Measurements from ENCODE around the gene EGR4.

Gene EGR4

GRCh38 chr2:73293534-73294171 is at the start of gene EGR4:
TSS of gene EGR4 (minus strand) at chr2:73293548. CDS start at chr2:73293317, 231 bp downstream.
- Histone ChIP-seq H3K9ac (no peak within 1 kb of the TSS), H3K79me2 (ENCODE audit: insufficient read depth, low read depth) (no peaks in the 10 kb centered on the region), H4K20me1 (ENCODE audit: insufficient read depth) (no peaks in the 10 kb centered on the region), H3K27ac (no peak within 1 kb of the TSS), H3K4me3 (IDR thresholded peaks at IDR 0.05; ENCODE audit: insufficient read depth, low read depth, low read length) (peak within 1 kb of the TSS; percentile 88), H3K4me1 (ENCODE audit: low read depth, poor library complexity, severe bottlenecking) (no peaks in the 10 kb centered on the region), H3K36me3 (ENCODE audit: insufficient read depth) (no peaks in the 10 kb centered on the region), H3K27me3 (ENCODE audit: insufficient read depth, low read depth) (peaks cover 39% of the 10 kb centered on the region; the same call in 1 of the 2 replicates), H2AFZ (ENCODE audit: low read depth) (peak within 1 kb of the TSS; percentile 64; the same call in 1 of the 2 replicates), H3K4me2 (peak within 1 kb of the TSS; percentile 68)
- TF ChIP-seq, protein P1, sequence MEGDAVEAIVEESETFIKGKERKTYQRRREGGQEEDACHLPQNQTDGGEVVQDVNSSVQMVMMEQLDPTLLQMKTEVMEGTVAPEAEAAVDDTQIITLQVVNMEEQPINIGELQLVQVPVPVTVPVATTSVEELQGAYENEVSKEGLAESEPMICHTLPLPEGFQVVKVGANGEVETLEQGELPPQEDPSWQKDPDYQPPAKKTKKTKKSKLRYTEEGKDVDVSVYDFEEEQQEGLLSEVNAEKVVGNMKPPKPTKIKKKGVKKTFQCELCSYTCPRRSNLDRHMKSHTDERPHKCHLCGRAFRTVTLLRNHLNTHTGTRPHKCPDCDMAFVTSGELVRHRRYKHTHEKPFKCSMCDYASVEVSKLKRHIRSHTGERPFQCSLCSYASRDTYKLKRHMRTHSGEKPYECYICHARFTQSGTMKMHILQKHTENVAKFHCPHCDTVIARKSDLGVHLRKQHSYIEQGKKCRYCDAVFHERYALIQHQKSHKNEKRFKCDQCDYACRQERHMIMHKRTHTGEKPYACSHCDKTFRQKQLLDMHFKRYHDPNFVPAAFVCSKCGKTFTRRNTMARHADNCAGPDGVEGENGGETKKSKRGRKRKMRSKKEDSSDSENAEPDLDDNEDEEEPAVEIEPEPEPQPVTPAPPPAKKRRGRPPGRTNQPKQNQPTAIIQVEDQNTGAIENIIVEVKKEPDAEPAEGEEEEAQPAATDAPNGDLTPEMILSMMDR (conservative IDR thresholded peaks at IDR 0.05; ENCODE audit: low read depth, low read length): no peak; the same call in 1 of the 2 replicates

GRCh38 chr2:73341039-73341438 is 47.7 kb upstream of the EGR4 start:
- Histone ChIP-seq H2AFZ (ENCODE audit: low read depth) (no peak overlapping the region), H4K20me1 (ENCODE audit: insufficient read depth) (no peaks in the 10 kb centered on the region), H3K9ac (no peak overlapping the region), H3K27me3 (ENCODE audit: insufficient read depth, low read depth) (no peaks in the 10 kb centered on the region), H3K36me3 (ENCODE audit: insufficient read depth) (no peaks in the 10 kb centered on the region), H3K4me1 (ENCODE audit: low read depth, poor library complexity, severe bottlenecking) (no peaks in the 10 kb centered on the region), H3K79me2 (ENCODE audit: insufficient read depth, low read depth) (no peaks in the 10 kb centered on the region), H3K27ac (no peak overlapping the region), H3K4me2 (no peak overlapping the region), H3K4me3 (IDR thresholded peaks at IDR 0.05; ENCODE audit: insufficient read depth, low read depth, low read length) (no peak overlapping the region)
- TF ChIP-seq, protein P1 (conservative IDR thresholded peaks at IDR 0.05; ENCODE audit: low read depth, low read length): no peak

- H3K27ac ChIP-seq: no peak overlapping the region
- no peaks in the 10 kb centered on the region for H3K4me1 ChIP-seq (ENCODE audit: low read depth, poor library complexity, severe bottlenecking)
- no peak overlapping the region for H3K9ac ChIP-seq
- no peaks in the 10 kb centered on the region for H3K27me3 ChIP-seq (ENCODE audit: insufficient read depth, low read depth)
- no peaks in the 10 kb centered on the region for H3K79me2 ChIP-seq (ENCODE audit: insufficient read depth, low read depth)
- TF ChIP-seq, protein P1 (conservative IDR thresholded peaks at IDR 0.05; ENCODE audit: low read depth, low read length): no peak
- no peak overlapping the region for H2AFZ ChIP-seq (ENCODE audit: low read depth)
- H4K20me1 ChIP-seq (ENCODE audit: insufficient read depth): no peaks in the 10 kb centered on the region
- no peak overlapping the region for H3K4me3 ChIP-seq (IDR thresholded peaks at IDR 0.05; ENCODE audit: insufficient read depth, low read depth, low read length)
- no peaks in the 10 kb centered on the region for H3K36me3 ChIP-seq (ENCODE audit: insufficient read depth)
- H3K4me2 ChIP-seq: no peak overlapping the region
These were observed 45.9 kb upstream of the EGR4 start for GRCh38 chr2:73339201-73339600.

DNA sequence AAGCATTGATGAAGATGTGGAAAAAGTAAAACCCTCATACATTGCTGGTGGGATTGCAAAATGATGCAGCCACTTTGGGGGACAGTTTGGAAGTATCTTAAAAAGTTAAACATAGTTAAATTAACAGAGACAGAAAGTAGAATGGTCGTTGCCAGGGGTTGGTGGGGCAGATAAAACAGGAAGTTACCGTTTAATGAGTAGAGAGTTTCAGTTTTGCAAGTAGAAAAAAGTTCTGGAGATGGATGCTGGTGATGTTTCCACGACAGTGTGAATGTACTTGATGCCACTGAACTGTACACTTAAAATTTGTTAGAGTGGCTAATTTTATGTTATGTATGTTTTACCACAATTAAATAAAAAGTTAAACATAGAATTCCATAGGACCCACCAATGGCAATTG is 44.5 kb upstream of the EGR4 start:
- Histone ChIP-seq H4K20me1 (ENCODE audit: insufficient read depth) (no peaks in the 10 kb centered on the region), H3K4me3 (IDR thresholded peaks at IDR 0.05; ENCODE audit: insufficient read depth, low read depth, low read length) (no peak overlapping the region), H3K36me3 (ENCODE audit: insufficient read depth) (no peaks in the 10 kb centered on the region), H2AFZ (ENCODE audit: low read depth) (peak overlapping the region; percentile 3; the same call in 1 of the 2 replicates), H3K4me1 (ENCODE audit: low read depth, poor library complexity, severe bottlenecking) (no peaks in the 10 kb centered on the region), H3K27ac (no peak overlapping the region), H3K79me2 (ENCODE audit: insufficient read depth, low read depth) (no peaks in the 10 kb centered on the region), H3K9ac (no peak overlapping the region), H3K4me2 (no peak overlapping the region), H3K27me3 (ENCODE audit: insufficient read depth, low read depth) (no peaks in the 10 kb centered on the region)
- TF ChIP-seq, protein P1 (conservative IDR thresholded peaks at IDR 0.05; ENCODE audit: low read depth, low read length): no peak
